NB4 (cell line): ENCODE measurements around the gene PMEL.

Experiments used
- CTCF ChIP-seq: IDR thresholded peaks from one replicate; pipeline ENCODE4 v1.5.1; 2012; ENCODE audit warnings: low read depth, low read length
- TF ChIP-seq, protein P1 (sequence below): IDR thresholded peaks from 2 replicates; pipeline ENCODE4 v1.6.1; 2011; ENCODE audit warnings: low read depth, low read length

GRCh38 chr12:55974308-55974730 is 8.5 kb upstream of the PMEL start:
- TF ChIP-seq CTCF, result no peak
- TF ChIP-seq, protein P1, sequence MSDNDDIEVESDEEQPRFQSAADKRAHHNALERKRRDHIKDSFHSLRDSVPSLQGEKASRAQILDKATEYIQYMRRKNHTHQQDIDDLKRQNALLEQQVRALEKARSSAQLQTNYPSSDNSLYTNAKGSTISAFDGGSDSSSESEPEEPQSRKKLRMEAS, result no peak
